ENCODE data around the gene PPFIA3. TPM values are rescaled to one million over a fixed set of nuclear protein-coding genes. Genes with fewer than 3 reads are reported as not detected.

The PPFIA3 gene
- total and polyA plus RNA-seq, 2 of the 8 experiments (the other 6 are each of a cell fraction or from before 2014, with no cell fraction given), result 15.9 to 25.3 TPM

GRCh38 chr19:49114630-49115363 is 4.5 kb upstream of the PPFIA3 start (continued):
- TF ChIP-seq TAF7 (optimal IDR thresholded peaks at IDR 0.05; ENCODE audit: borderline replicate concordance, low read depth, low read length), result no peak
- no peak for TF ChIP-seq POU5F1 (IDR thresholded peaks at IDR 0.05; ENCODE audit: low read depth, low read length)
- no peak for TF ChIP-seq NRF1 (IDR thresholded peaks at IDR 0.05; ENCODE audit: low read depth, low read length)
- TF ChIP-seq SRF (IDR thresholded peaks at IDR 0.05; ENCODE audit: low read depth, low read length), result no peak
- TF ChIP-seq GTF2F1 (IDR thresholded peaks at IDR 0.05; ENCODE audit: borderline replicate concordance, low read depth, low read length), result no peak
- TF ChIP-seq CTBP2 (IDR thresholded peaks at IDR 0.05; ENCODE audit: borderline replicate concordance, insufficient read depth, insufficient read length, low read length), result no peak
- TF ChIP-seq EP300 (IDR thresholded peaks at IDR 0.05; ENCODE audit: borderline replicate concordance in 1 of 2, low read depth in 2 of 2, low read length in 2 of 2), result no peak
- TF ChIP-seq CHD7 (IDR thresholded peaks at IDR 0.05; ENCODE audit: insufficient replicate concordance, low read length), result no peak
- peak; percentile 43; the same call in 1 of the 2 replicates for TF ChIP-seq MAX (IDR thresholded peaks at IDR 0.05)

Data from H1 (cell line).